Effector CD8-positive, alpha-beta T cell (primary cell): Measurements from ENCODE around the gene RNF215.

Experiments
- DNase-seq: peaks from one replicate; lab custom pipeline; 2025; lab: John Stamatoyannopoulos, UW

RNF215 gene

DNA sequence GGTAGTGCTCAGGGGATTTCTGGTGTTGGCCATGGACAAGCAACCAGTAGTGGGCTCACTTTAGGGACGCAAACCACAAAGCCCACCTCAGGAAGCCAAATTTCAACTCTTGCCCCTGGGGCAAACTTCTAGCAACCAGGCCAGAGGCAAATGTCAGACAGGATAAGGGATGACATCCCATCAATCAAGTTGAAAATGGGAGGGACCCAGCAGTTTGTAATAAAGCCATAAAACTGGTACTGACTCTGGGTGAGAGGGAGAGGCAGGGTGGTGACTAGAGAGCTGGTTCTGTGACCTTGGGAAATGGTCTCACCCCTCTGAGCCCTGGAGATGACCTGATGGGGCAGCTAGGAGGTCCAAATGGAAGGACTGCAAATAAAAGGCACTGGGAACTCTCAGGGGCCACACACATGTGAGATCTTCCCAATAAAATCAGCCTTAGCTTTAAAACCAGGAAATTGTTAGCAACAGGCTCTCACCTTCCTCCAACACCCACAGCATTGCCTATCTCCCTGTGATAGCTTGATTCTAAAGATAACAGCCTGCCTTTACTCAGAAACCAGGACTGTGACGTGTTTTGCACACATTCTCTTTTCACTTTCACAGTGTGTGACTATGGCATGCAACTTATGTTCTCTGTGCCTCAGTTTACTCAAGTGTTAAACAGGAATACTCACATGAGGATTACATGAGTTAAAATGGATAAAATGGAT lies 54.1 kb downstream of the RNF215 start:
- DNase-seq, result no peak

DNA sequence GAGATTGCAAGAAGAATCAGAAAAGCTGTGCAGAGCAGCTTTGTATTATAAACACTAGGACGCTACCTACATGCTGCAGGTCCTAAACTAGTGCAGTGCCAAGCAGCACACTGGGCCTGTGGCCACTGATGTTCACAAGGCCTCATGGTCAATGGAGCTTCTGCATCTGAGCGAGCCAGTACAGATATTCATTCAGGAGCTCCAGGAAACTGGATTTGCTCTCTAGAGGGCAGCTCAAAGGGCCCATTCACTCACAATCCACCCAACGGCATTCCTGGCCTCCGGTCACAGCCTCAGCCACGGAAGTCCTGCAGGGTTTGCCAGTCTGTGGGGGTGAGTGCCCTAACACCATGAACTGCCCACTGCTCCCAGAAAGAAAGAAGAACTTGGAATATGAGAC lies 54.7 kb downstream of the RNF215 start:
- no peak for DNase-seq
